Renal cortex interstitium (tissue), 11 donors: ENCODE results near the gene MMEL1. TPM values are rescaled to one million over a fixed set of nuclear protein-coding genes. Genes with fewer than 3 reads are reported as not detected.
A peak's percentile ranks its signal among the peaks of the same experiment; 100 is the strongest.

ENCODE experiments used
- DNase-seq, 11 donors: peaks; one replicate each; pipeline ENCODE4 v3.0.0-alpha.2; 2013; ENCODE audit warnings: low read depth in 9 of 11, low spot score in 4 of 11; ENCODE audit errors: extremely low read depth in 1 of 11
- polyA plus RNA-seq, 3 donors: library from polyadenylated mRNA; unstranded; fragments of 120-200 nt; gene quantifications; one replicate each; pipeline ENCODE4 v1.2.1, GENCODE V29; 2013; ENCODE audit not compliant: insufficient read length in 3 of 3

The MMEL1 gene
- polyA plus RNA-seq, 3 donors = 1.9 to 2.9 (median 2.8) TPM

GRCh38 chr1:2595812-2596529 lies 36.8 kb downstream of the MMEL1 start:
- no peak for DNase-seq

- DNase-seq = no peak
Observed at GRCh38 chr1:2595261-2595811, 37.5 kb downstream of the MMEL1 start.

GRCh38 chr1:2594641-2595131 lies 38.1 kb downstream of the MMEL1 start:
- no peak for DNase-seq

- peak in 1 of 11 donors; percentile 36 for DNase-seq
Observed at GRCh38 chr1:2594001-2594640, 38.7 kb downstream of the MMEL1 start.

GRCh38 chr1:2593251-2593878 lies 39.5 kb downstream of the MMEL1 start:
- DNase-seq = no peak

GRCh38 chr1:2592672-2593071 lies 40.1 kb downstream of the MMEL1 start:
- no peak for DNase-seq

GRCh38 chr1:2591581-2592261 lies 41.1 kb downstream of the MMEL1 start:
- DNase-seq = no peak

- no peak for DNase-seq
Observed at GRCh38 chr1:2591233-2591580, 41.6 kb downstream of the MMEL1 start.

- DNase-seq = no peak
Observed at GRCh38 chr1:2590233-2591141, 42.3 kb downstream of the MMEL1 start.

- no peak for DNase-seq
Observed at GRCh38 chr1:2589431-2590232, 43.2 kb downstream of the MMEL1 start.

GRCh38 chr1:2588661-2589430 lies 44.0 kb downstream of the MMEL1 start:
- no peak for DNase-seq

- no peak for DNase-seq
Observed at GRCh38 chr1:2587860-2588571, 44.8 kb downstream of the MMEL1 start.

- DNase-seq = no peak
Observed at GRCh38 chr1:2587071-2587859, 45.6 kb downstream of the MMEL1 start.

- DNase-seq = peak; percentile 91 to 98 (median 97)
Observed at GRCh38 chr1:2586154-2587070, 46.4 kb downstream of the MMEL1 start, which contains the start of gene PRXL2B. PRXL2B (plus strand) TSS chr1:2586777; CDS start chr1:2586886, 109 bp downstream.
